ENCODE data around the gene UTS2. TPM values are rescaled to one million over a fixed set of nuclear protein-coding genes. Genes with fewer than 3 reads are reported as not detected.

The UTS2 gene
- total and polyA plus RNA-seq, 2 of the 8 experiments (the other 6 are each of a cell fraction or from before 2014, with no cell fraction given): not detected

DNA sequence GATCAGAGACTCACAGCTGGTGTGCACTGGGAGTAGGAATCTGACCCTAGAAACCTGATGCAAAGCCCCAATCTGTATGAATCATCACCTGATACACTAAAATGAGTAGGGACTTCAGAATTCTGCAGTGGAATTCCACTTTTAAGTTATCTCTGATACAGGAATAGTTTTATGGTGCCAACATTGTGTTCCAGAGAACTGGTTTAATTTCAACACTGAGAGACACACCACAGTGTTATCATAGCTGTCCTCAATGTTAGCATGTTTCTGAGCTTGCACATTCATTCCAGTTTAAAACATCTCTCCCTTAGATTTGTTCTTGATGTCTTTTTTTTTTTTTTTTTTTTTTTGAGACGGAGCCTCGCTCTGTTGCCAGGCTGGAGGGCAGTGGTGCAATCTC is 7.1 kb downstream of the UTS2 start:
- no peak overlapping the region for H2BK20ac ChIP-seq (ENCODE audit: low read length)
- H3K4me2 ChIP-seq (ENCODE audit: insufficient read depth in 1 of 2, low read depth in 2 of 2, low read length in 2 of 2): no peak overlapping the region
- POLR2A ChIA-PET (ENCODE audit: partially characterized antibody): no interaction called here
- no peak for DNase-seq (ENCODE audit: low read depth in 1 of 2, low spot score in 2 of 2)
- H2AK5ac ChIP-seq (ENCODE audit: low read depth, low read length): no peak overlapping the region
- no peak overlapping the region for H3K4me3 ChIP-seq (ENCODE audit: extremely low read depth in 1 of 4, insufficient read depth in 2 of 4, low read depth in 3 of 4, low read length in 4 of 4)
- no peak overlapping the region for H3K14ac ChIP-seq (ENCODE audit: insufficient read length)
- no peaks in the 10 kb centered on the region for H3K4me1 ChIP-seq (replicated peaks in 1 of 4; ENCODE audit: control insufficient read depth in 3 of 4, insufficient read depth in 4 of 4, low read length in 3 of 4)
- H3K27ac ChIP-seq (ENCODE audit: low read depth, low read length): no peak overlapping the region
- H3K79me1 ChIP-seq (ENCODE audit: low read depth, low read length): no peaks in the 10 kb centered on the region
- H4K8ac ChIP-seq (ENCODE audit: extremely low read depth, insufficient read depth, low read length): no peak overlapping the region
- H2BK15ac ChIP-seq (ENCODE audit: low read length): no peak overlapping the region
- H3K56ac ChIP-seq (replicated peaks; ENCODE audit: insufficient read length, low read depth, low read length): no peak overlapping the region
- H3K9ac ChIP-seq (replicated peaks in 1 of 4; ENCODE audit: extremely low read depth in 1 of 4, low read depth in 3 of 4, low read length in 3 of 4): no peak overlapping the region
- no peaks in the 10 kb centered on the region for H3K79me2 ChIP-seq (ENCODE audit: control insufficient read depth in 1 of 2, insufficient read depth in 2 of 2, low read length in 2 of 2)
- H3K23me2 ChIP-seq (ENCODE audit: low read depth, low read length): no peaks in the 10 kb centered on the region
- no peak overlapping the region for H4K5ac ChIP-seq (ENCODE audit: insufficient read length, low read depth, low read length)
- no peak overlapping the region for H3K18ac ChIP-seq (ENCODE audit: extremely low read depth, low read length)
- H4K91ac ChIP-seq (replicated peaks; ENCODE audit: insufficient read length, low read length): no peak overlapping the region
- H3K9me3 ChIP-seq (ENCODE audit: insufficient read depth in 2 of 2, low read depth in 1 of 2, low read length in 1 of 2): no peaks in the 10 kb centered on the region
- no peak overlapping the region for H3K23ac ChIP-seq (ENCODE audit: insufficient read length)
- H3K4ac ChIP-seq (replicated peaks; ENCODE audit: insufficient read length, low read depth, low read length): no peak overlapping the region
- no peak overlapping the region for H2BK120ac ChIP-seq (replicated peaks; ENCODE audit: low read depth, low read length)
- TF ChIP-seq SAP30 (IDR thresholded peaks at IDR 0.05; ENCODE audit: insufficient read depth, insufficient replicate concordance, low read length) (no peak), FOSL1 (IDR thresholded peaks at IDR 0.05; ENCODE audit: insufficient read depth, low read depth, low read length) (no peak), SIN3A (conservative IDR thresholded peaks at IDR 0.05 in 1 of 2, IDR thresholded peaks at IDR 0.05 in 1 of 2; ENCODE audit: low read depth in 1 of 2, low read length in 2 of 2) (no peak), CHD1 (IDR thresholded peaks at IDR 0.05; ENCODE audit: low read depth, low read length) (no peak)
- peaks cover 0 to 1% (median 0%) of the 10 kb centered on the region in 4 experiments; a peak in 1 of 7 replicates for H3K27me3 ChIP-seq (replicated peaks in 1 of 4; ENCODE audit: control insufficient read depth in 3 of 4, extremely low read depth in 1 of 4, insufficient read depth in 3 of 4, low read length in 3 of 4)
- CTCF ChIA-PET (ENCODE audit: partially characterized antibody): interaction anchor here (1.6 kb wide), 1 partner anchor 127 kb away, joined by 3 read pairs; no protein-coding TSS in a partner anchor
- no peak overlapping the region for H2AFZ ChIP-seq (ENCODE audit: low read length)
- no peaks in the 10 kb centered on the region for H4K20me1 ChIP-seq (replicated peaks in 1 of 2; ENCODE audit: control insufficient read depth in 1 of 2, insufficient read depth in 2 of 2, low read length in 2 of 2)
- no peak for FAIRE-seq
- H3K36me3 ChIP-seq (ENCODE audit: control insufficient read depth in 2 of 4, insufficient read depth in 4 of 4, low read length in 3 of 4): peaks cover 0 to 6% (median 2%) of the 10 kb centered on the region in 4 experiments; a peak in 2 of 8 replicates
- no peak overlapping the region for H2BK12ac ChIP-seq (ENCODE audit: low read depth, low read length)
- H2BK5ac ChIP-seq (ENCODE audit: low read depth, low read length): no peak overlapping the region
- WGBS, 2 experiments (ENCODE audit: extremely low coverage in 1 of 2, insufficient coverage in 1 of 2, insufficient read length in 1 of 2, insufficient replicate concordance in 2 of 2, low coverage in 1 of 2, low lambda C conversion rate in 2 of 2, missing lambda C conversion rate in 1 of 2): no CpG with 5 or more reads among the region's 2 CpGs
